GM21526 (cell line): ENCODE measurements around the gene PLEKHA5.

Experiments
- ATAC-seq: cut with Tn5 transposase; IDR thresholded peaks from one replicate; pipeline ENCODE4 v1.9.1; 2021; ENCODE audit warnings: moderate library complexity; ENCODE audit not compliant: unreplicated experiment, low FRiP score

Gene PLEKHA5

GRCh38 chr12:19199332-19199731 is 69.8 kb downstream of the PLEKHA5 start:
- ATAC-seq: no peak

GRCh38 chr12:19200261-19200660 is 70.7 kb downstream of the PLEKHA5 start:
- no peak for ATAC-seq

GRCh38 chr12:19201661-19202060 is 72.1 kb downstream of the PLEKHA5 start:
- no peak for ATAC-seq

- ATAC-seq: no peak
Observed at GRCh38 chr12:19203013-19203412, 73.5 kb downstream of the PLEKHA5 start.

- ATAC-seq: no peak
Observed at GRCh38 chr12:19203539-19204506, 74.3 kb downstream of the PLEKHA5 start.

GRCh38 chr12:19205120-19205519 is 75.6 kb downstream of the PLEKHA5 start:
- no peak for ATAC-seq

- ATAC-seq: no peak
Observed at GRCh38 chr12:19206493-19207077, 77.1 kb downstream of the PLEKHA5 start.

- no peak for ATAC-seq
Observed at GRCh38 chr12:19208456-19208855, 78.9 kb downstream of the PLEKHA5 start.

GRCh38 chr12:19209661-19210060 is 80.1 kb downstream of the PLEKHA5 start:
- ATAC-seq: no peak

GRCh38 chr12:19211802-19212201 is 82.3 kb downstream of the PLEKHA5 start:
- ATAC-seq: no peak

GRCh38 chr12:19212245-19212644 is 82.7 kb downstream of the PLEKHA5 start:
- no peak for ATAC-seq

- ATAC-seq: no peak
Observed at GRCh38 chr12:19214020-19214419, 84.5 kb downstream of the PLEKHA5 start.

GRCh38 chr12:19215115-19215514 is 85.6 kb downstream of the PLEKHA5 start:
- no peak for ATAC-seq

- no peak for ATAC-seq
Observed at GRCh38 chr12:19217446-19217845, 87.9 kb downstream of the PLEKHA5 start.

- ATAC-seq: no peak
Observed at GRCh38 chr12:19220205-19220604, 90.7 kb downstream of the PLEKHA5 start.

GRCh38 chr12:19220852-19221466 is 91.4 kb downstream of the PLEKHA5 start:
- no peak for ATAC-seq

GRCh38 chr12:19222558-19222957 is 93.0 kb downstream of the PLEKHA5 start:
- ATAC-seq: no peak

- no peak for ATAC-seq
Observed at GRCh38 chr12:19223018-19223417, 93.5 kb downstream of the PLEKHA5 start.

- ATAC-seq: no peak
Observed at GRCh38 chr12:19223695-19224094, 94.2 kb downstream of the PLEKHA5 start.

- no peak for ATAC-seq
Observed at GRCh38 chr12:19224746-19225145, 95.2 kb downstream of the PLEKHA5 start.

- no peak for ATAC-seq
Observed at GRCh38 chr12:19227190-19227879, 97.8 kb downstream of the PLEKHA5 start.
